GM18520 (cell line): ENCODE measurements around the gene NEK4.
A peak's percentile ranks its signal among the peaks of the same experiment; 100 is the strongest.
"Not testable (repeated sequence)": the region's sequence is repeated elsewhere in the genome, so short reads cannot be mapped to it uniquely, and the experiment has no call there.

ENCODE experiments used
- ATAC-seq: cut with Tn5 transposase; IDR thresholded peaks from one replicate; pipeline ENCODE4 v1.9.1; 2021; ENCODE audit not compliant: unreplicated experiment

NEK4 gene

GRCh38 chr3:52743152-52743551, 27.6 kb downstream of the NEK4 start:
- ATAC-seq = no peak

DNA sequence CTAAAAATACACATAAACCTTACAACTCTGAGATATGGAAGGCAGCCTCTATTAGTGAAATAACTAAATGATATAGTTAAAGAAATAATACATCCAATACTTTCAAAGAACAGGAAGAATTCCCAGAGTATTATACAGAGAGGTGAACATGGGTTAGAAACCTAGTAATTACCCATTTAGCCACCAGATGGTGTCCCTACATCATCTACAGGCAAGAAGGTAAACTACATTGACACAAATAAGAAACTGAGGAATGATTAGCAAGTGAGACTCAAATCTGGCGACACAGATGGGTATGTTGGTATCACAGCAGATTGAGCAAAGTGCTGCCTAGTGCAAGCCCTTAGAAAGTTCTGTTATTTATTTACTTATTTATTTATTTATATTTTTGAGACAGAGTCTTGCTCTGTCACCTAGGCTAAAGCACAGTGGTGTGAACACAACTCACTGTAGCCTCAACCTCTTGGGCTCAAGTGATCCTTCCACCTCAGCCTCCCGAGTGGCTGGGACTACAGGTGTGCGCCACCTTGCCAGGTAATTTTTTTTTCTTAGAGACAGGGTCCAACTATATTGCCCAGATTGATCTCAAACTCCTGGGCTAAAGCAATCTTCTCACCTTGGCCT, 28.2 kb downstream of the NEK4 start:
- ATAC-seq = no peak

DNA sequence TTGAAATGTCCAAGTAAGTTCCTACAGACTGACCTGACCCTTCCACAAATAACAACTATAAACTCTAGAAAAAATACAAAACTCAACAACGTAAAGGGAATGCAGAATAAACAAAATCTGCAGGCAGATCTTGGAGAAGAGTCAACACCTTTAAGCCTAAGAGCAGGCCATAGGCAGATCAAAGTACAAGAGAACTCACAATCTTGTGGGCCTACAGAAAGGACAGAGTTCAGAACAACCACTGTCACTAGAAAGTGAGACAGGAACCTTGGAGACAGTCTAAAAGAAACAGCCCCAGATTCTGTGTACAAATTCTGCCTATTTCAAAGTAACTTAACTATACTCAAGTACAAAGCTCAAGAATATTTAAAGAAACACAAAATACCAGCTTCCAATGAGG, 31.0 kb downstream of the NEK4 start:
- ATAC-seq = no peak

DNA sequence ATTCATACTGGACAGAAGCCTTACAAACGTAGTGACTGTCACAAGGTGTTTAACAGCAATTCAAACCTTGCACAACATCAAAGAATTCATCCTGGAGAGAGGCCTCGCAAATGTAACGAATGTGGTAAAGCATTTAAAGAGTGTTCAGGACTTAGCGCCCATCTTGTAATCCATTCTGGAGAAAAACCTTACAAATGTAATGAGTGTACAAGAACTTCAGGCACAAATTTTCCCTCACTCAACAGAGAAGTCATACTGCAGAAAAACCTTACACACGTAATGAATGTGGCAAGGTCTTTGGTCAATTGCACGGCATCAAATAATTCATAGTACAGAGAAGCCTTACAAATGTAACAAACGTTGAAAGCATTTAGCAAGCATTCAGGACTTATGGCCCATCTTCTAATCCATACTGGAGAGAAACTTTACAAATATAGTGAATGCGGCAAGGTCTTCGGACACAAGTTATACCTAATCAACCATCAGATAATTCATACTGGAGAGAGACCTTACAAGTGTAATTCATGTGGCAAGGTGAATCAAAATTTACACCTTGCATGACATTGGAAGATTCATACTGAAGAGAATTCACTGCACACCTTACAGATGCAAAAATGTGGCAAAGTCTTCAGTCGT, 37.4 kb downstream of the NEK4 start:
- no peak for ATAC-seq

DNA sequence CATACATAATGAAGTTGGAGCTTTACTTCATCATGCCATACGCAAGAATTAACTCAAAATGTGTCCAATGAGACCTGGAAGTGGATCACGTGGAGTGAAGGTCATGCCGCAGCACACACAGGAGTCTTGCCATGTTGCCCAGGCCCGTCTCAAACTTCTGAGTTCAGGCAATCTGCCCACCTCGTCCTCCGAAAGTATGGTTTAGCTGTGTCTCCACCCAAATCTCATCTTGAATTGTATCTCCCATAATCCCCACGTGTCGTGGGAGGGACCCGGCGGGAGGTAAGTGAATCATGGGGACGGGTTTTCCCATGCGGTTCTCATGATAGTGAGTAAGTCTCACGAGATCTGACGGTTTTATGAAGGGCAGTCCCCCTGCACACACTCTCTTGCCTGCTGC, 39.1 kb downstream of the NEK4 start:
- no peak for ATAC-seq

GRCh38 chr3:52730681-52731080, 40.1 kb downstream of the NEK4 start:
- no peak for ATAC-seq

DNA sequence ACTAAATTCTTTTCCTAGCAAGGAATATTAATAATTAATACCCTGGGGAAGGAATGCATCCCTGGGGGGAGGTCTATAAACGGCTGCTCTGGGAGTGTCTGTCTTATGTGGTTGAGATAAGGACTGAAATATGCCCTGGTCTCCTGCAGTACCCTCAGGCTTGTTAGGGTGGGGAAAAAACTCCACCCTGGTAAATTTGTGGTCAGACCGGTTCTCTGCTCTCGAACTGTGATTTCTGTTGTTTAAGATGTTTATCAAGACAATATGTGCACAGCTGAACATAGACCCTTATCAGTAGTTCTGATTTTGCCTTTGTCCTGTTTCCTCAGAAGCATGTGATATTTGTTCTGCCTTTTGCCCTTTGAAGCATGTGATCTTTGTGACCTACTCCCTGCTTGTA, 42.0 kb downstream of the NEK4 start:
- not testable (repeated sequence) for ATAC-seq

DNA sequence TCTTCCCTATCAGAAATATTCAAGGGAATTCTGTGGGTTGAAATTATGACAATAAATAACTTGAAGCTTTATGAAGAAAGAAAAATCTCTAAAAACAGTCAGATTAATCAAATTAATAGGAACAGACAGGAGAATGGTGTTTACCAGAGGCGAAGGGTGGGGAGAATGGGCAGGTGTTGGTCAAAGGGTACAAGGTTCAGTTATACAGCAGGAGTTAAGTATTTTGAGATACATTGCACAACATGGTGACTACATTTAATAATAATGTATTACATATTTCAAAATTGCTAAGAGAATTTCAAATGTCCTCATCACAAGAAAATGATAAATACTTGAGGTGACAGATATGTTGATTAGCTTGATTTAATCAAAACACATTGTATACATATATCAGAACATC, 46.2 kb downstream of the NEK4 start:
- ATAC-seq = no peak

DNA sequence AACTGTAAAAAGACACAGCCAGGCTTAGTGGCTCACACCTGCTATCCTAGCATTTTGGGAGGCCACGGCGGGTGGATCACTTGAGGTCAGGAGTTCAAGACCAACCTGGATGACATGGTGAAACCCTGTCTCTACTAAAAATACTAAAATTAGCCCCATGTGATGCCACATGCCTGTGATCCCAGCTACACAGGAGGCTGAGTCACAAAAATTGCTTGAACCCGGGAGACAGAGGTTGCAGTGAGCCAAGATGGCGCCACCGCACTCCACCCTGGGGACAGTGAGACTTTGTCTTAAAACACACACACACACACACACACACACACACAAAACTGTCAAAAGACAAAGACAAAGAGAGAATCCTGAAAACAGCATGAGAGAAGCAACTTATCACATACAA, 46.8 kb downstream of the NEK4 start:
- no peak for ATAC-seq

- ATAC-seq = no peak
Observed at GRCh38 chr3:52722491-52722890, 48.2 kb downstream of the NEK4 start.

DNA sequence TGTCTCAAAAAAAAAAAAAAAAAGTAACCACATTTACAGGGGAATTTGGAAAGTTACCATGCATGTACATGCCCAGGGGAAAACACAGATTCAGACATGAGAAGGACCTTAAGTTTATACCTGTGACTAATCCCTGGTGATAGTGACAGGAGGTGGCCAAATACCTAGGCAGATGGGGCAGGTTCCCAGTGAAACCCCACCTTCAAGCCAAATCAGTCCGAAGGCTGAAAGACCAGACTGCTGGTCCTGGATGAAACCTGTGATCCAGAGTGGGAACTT, 49.1 kb downstream of the NEK4 start:
- no peak for ATAC-seq

- no peak for ATAC-seq
Observed at GRCh38 chr3:52721002-52721729, 49.6 kb downstream of the NEK4 start.

- ATAC-seq = no peak
Observed at GRCh38 chr3:52719618-52720017, 51.1 kb downstream of the NEK4 start.

DNA sequence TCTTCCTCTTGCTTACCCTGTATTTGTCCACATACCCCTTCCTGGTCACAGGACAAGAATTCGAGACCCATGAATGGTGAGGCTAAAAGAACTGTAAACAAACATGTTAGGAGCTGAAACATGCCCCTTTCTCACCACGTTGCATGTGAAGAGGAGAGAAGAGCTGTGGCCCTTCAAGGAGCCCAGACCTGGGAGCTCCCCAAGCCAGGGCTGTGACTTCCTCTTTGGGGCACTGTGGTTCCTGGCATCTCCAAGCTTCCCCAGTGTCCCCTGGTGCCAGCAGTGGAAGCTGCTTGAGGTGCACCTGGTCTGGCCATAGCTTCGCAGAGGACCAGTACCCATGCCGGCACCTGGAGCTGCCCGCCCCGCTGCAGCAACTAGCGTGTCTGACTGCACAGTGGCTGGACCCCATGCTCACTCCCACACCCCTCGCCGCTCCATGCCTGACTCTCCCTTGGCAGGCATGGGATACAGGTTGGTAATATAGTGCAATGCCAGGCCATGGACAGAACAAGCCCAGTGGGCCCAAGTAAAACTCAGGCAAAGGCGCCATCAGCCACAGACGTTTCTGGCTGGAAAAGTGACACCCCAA, 54.9 kb downstream of the NEK4 start:
- ATAC-seq = no peak

GRCh38 chr3:52714335-52715302, 56.1 kb downstream of the NEK4 start:
- ATAC-seq = no peak

GRCh38 chr3:52712291-52713212, 58.2 kb downstream of the NEK4 start:
- ATAC-seq = no peak

DNA sequence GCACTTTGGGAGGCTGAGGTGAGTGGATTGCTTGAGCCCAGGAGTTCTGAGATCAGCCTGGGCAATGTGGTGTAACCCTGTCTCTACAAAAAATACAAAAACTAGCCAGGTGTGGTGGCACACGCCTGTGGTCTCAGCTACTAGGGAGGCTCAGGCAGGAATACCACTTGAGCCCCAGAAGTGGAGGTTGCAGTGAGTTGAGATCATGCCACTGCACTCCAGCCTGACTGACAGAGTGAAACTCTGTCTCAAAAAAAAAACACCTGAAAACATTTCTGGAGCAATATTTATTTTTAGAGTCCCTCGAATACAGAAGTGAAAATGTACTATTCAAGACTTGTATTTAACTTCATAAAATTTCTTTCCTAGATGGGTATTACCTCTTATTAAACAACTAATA, 60.2 kb downstream of the NEK4 start:
- no peak for ATAC-seq

DNA sequence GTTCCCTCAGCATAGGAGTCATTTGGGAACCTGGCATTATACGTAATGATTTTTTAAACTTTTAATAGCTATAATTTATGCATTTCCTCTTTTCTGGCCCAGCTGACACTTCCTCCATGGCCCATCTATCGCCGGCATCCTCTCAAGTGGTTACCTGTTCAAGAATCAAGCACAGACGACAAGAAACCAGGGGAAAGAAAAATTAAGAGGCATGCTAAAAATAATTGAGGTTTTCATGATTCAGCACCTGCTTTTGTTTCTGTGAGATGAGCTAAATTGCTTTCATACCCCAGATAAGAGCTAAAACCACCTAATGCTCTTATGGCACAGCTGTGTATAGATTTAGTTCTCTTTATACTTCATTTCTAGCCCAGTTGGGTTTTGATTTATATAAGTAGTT, 63.2 kb downstream of the NEK4 start:
- no peak for ATAC-seq

DNA sequence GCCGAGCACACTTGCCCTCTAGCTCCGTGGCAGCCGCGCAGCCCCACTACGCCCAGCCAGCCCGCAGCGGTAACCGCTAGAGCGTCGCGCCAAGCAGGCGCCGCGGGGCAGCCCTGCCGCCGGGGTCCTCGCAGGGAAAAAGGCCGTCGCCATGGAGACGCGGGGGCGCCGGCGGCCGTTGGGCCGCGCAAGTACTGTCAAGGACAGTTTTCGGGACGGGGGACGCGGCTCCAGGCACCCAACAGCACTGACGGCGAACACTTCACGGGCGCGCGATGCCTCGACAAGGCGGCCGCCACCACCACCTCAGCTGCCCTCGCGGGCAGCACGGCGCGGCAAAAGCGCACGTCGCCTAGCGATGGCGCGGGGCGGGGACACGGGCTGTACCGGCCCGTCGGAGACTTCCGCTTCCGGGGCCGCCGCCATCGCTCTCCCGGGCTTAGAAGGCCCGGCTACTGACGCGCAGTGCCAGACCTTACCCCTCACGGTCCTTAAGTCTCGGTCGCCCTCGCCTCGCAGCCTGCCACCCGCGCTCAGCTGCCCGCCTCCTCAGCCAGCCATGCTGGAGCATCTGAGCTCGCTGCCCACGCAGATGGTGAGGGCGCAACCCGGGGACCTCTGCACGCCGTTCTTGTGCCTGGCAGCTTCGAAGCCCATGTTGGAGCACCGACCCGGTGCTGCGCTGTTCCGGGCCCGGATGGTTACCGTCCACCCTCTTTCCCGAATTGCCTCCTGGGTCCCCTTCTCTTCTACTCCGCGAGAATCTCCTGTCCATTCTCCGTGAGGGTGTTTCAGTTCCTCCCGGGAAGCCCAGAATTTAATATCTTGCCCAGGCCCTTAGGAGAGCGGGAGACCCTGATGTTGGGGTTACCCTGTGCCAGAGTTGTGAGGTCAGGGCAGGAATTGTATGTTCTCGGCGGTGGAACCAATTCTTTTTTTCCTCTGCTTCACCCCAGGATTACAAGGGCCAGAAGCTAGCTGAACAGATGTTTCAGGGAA, 64.8 kb downstream of the NEK4 start, which contains the start of the genes GLT8D1 and SPCS1:
Gene GLT8D1, minus strand, starts transcription at position 104 of the 999 bp plus-strand sequence. CDS start 5,331 bp downstream, outside the sequence.
Gene SPCS1, plus strand, starts transcription at position 419 of the 999 bp plus-strand sequence. Its CDS starts 141 bp downstream, at position 560.
- peak; percentile 71 for ATAC-seq
